Stimulated activated naive CD8-positive, alpha-beta T cell treated with anti-CD3 and anti-CD28 coated beads, Interleukin-15, Interleukin-2, amounts not matched to agents 100 ng/mL and 50 ng/mL, for 24 hours (primary cell): Measurements from ENCODE around the gene SLFN5.
A peak's percentile ranks its signal among the peaks of the same experiment; 100 is the strongest.
"Not testable (repeated sequence)": the region's sequence is repeated elsewhere in the genome, so short reads cannot be mapped to it uniquely, and the experiment has no call there.

Experiments used
- H3K27ac Mint-ChIP-seq: one replicate; pipeline ENCODE4 v1.8.0; 2021; ENCODE audit warnings: mild to moderate bottlenecking, mixed read lengths
- H3K27me3 Mint-ChIP-seq: one replicate; pipeline ENCODE4 v1.8.0; 2021; ENCODE audit warnings: mixed read lengths
- H3K36me3 Mint-ChIP-seq: one replicate; pipeline ENCODE4 v1.8.0; 2021; ENCODE audit warnings: low read depth, mixed read lengths
- H3K4me1 Mint-ChIP-seq: one replicate; pipeline ENCODE4 v1.8.0; 2021; ENCODE audit warnings: low read depth, mixed read lengths
- H3K4me3 Mint-ChIP-seq: one replicate; pipeline ENCODE4 v1.8.0; 2021; ENCODE audit warnings: mild to moderate bottlenecking, mixed read lengths
- H3K9me3 Mint-ChIP-seq: one replicate; pipeline ENCODE4 v1.8.0; 2021; ENCODE audit warnings: mixed read lengths

SLFN5 gene

GRCh38 chr17:35293151-35293847 lies 50.4 kb downstream of the SLFN5 start:
- H3K4me1 Mint-ChIP-seq, result peaks cover 20% of the 10 kb centered on the region
- no peak overlapping the region for H3K27ac Mint-ChIP-seq

DNA sequence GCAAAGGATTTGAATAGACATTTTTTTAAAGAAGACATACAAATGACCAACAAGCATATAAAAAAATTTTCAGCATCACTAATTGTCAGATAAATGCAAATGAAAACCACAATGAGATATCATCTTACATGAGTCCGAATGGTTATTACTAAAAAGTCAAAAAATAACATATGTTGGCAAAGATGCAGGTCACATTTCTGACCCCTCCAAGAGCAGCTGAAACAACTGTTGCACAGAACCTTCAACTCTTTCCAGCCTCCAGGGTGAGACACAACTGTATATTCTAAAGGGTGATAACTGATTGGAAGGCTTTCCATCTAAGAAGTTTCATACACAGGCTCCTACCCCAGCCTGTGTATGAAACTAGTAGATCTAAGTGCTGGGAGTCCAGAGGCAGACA lies 51.9 kb downstream of the SLFN5 start:
- peaks cover 5% of the 10 kb centered on the region for H3K36me3 Mint-ChIP-seq
- no peaks in the 10 kb centered on the region for H3K9me3 Mint-ChIP-seq
- H3K27ac Mint-ChIP-seq, result no peak overlapping the region
- H3K4me3 Mint-ChIP-seq, result no peak overlapping the region
- H3K4me1 Mint-ChIP-seq, result peaks cover 5% of the 10 kb centered on the region
- H3K27me3 Mint-ChIP-seq, result peaks cover 4% of the 10 kb centered on the region

More at GRCh38 chr17:35293151-35293847, 50.4 kb downstream of the SLFN5 start:
- Mint-ChIP-seq H3K4me3 (no peak overlapping the region), H3K27me3 (peaks cover 3% of the 10 kb centered on the region), H3K36me3 (peaks cover 5% of the 10 kb centered on the region), H3K9me3 (peaks cover 8% of the 10 kb centered on the region)

DNA sequence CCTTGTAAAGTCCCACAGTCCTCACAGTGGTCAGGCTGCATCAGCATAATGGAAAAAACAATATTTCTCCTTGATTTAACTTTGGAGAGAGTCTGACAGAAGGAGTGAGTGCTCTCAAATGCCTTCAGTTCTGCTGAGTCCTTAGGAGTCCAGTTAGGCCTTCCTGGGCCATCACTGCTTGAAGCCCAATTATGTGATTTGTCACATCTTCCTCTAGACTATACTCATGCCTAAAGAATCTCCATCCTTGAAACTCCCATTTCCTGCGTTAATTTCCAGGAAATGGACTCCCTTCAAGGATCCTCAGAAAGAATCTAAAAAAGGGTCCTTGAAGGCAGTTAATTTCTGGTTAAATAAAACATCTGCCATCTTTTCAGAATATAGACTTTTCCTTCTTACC lies 52.8 kb downstream of the SLFN5 start:
- peaks cover 5% of the 10 kb centered on the region for H3K36me3 Mint-ChIP-seq
- no peak overlapping the region for H3K27ac Mint-ChIP-seq
- peaks cover 4% of the 10 kb centered on the region for H3K27me3 Mint-ChIP-seq
- no peak overlapping the region for H3K4me3 Mint-ChIP-seq
- H3K4me1 Mint-ChIP-seq, result no peaks in the 10 kb centered on the region
- H3K9me3 Mint-ChIP-seq, result no peaks in the 10 kb centered on the region

GRCh38 chr17:35297666-35298065 lies 54.8 kb downstream of the SLFN5 start:
- no peaks in the 10 kb centered on the region for H3K4me1 Mint-ChIP-seq
- H3K36me3 Mint-ChIP-seq, result peaks cover 14% of the 10 kb centered on the region
- H3K9me3 Mint-ChIP-seq, result peaks cover 9% of the 10 kb centered on the region
- peaks cover 4% of the 10 kb centered on the region for H3K27me3 Mint-ChIP-seq
- no peak overlapping the region for H3K4me3 Mint-ChIP-seq
- H3K27ac Mint-ChIP-seq, result no peak overlapping the region

DNA sequence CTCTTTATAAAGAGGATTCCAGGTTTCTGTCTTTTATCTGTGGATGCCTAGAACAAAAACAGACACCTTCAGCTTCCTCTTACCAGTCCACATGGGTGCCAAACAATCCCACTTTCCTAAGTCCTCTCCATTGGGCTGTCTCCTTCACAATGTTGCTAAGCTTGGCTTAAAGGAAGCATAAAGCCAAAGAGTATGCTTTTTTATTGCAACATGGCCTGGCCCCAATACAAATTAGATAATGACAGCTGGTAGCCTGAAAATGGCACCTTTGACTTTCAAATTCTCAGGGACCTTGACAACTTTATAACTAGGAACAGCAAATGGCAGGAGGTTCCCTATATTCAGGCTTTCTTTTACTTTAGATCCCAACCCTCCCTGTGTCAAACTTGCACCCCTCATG lies 55.8 kb downstream of the SLFN5 start:
- no peaks in the 10 kb centered on the region for H3K4me1 Mint-ChIP-seq
- no peak overlapping the region for H3K27ac Mint-ChIP-seq
- H3K4me3 Mint-ChIP-seq, result no peak overlapping the region
- H3K36me3 Mint-ChIP-seq, result peaks cover 14% of the 10 kb centered on the region
- H3K27me3 Mint-ChIP-seq, result peaks cover 4% of the 10 kb centered on the region
- H3K9me3 Mint-ChIP-seq, result peaks cover 15% of the 10 kb centered on the region

DNA sequence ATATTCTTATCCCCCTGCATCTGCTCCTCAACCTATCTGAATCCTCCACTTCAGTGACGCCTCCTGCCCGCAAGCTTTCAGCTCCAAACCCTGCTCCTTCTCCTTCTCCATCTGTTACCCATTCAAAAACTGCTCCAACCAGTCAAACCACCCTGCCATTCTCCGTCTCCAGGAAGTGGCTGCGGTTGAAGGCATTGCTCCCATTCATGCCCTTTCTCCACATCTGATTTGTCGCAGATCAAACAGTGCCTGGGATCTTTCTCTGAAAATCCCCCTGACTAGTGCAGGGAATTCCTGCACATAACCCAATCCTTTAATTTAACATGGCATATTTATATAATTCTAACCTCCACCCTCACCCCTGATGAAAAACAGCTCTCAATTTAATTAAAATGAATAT lies 56.3 kb downstream of the SLFN5 start:
- Mint-ChIP-seq H3K27me3 (peaks cover 4% of the 10 kb centered on the region), H3K36me3 (peaks cover 14% of the 10 kb centered on the region), H3K9me3 (peaks cover 18% of the 10 kb centered on the region), H3K4me1 (no peaks in the 10 kb centered on the region), H3K4me3 (no peak overlapping the region), H3K27ac (no peak overlapping the region)

DNA sequence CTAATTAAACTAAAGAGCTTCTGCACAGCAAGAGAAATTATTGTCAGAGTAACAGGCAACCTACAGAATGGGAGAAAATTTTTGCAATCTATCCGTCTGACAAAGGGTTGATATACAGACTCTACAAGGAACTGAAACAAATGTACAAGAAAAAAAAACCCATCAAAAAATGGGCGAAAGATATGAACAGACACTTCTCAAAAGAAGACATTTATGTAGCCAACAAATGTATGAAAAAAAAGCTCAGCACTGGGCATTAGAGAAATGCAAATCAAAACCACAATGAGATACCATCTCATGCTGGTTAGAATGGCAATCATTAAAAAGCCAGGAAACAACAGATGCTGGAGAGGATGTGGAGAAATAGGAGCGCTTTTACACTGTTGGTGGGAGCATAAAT lies 66.5 kb downstream of the SLFN5 start:
- H3K27ac Mint-ChIP-seq, H3K4me3 Mint-ChIP-seq, H3K27me3 Mint-ChIP-seq, H3K9me3 Mint-ChIP-seq, H3K36me3 Mint-ChIP-seq: not testable (repeated sequence)
- peaks cover 21% of the 10 kb centered on the region for H3K4me1 Mint-ChIP-seq

DNA sequence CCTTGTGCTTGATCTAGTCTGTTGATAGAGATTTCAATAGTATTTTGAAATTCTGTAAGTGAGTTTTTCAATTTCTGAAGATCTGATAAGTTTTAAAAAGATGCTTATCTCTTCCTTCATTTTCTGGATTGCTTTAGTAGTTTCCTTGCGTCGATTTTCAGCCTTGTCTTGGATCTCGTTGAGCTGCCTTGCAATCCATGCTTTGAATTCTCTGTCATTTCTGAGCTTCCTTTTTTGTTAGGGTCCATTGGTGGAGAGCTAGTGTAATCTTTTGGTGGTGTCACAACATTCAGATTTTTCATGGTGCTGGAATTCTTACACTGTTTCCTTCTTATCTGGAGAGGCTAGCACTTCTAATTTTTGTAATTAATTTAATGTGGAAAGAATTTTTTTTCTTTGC lies 69.5 kb downstream of the SLFN5 start:
- Mint-ChIP-seq H3K4me3 (no peak overlapping the region), H3K27me3 (no peaks in the 10 kb centered on the region), H3K4me1 (peaks cover 29% of the 10 kb centered on the region), H3K36me3 (no peaks in the 10 kb centered on the region), H3K9me3 (peaks cover 6% of the 10 kb centered on the region), H3K27ac (peak overlapping the region; percentile 76)

GRCh38 chr17:35312790-35313711 lies 70.2 kb downstream of the SLFN5 start:
- Mint-ChIP-seq H3K4me1 (peaks cover 34% of the 10 kb centered on the region), H3K27ac (peak overlapping the region; percentile 76), H3K27me3 (no peaks in the 10 kb centered on the region), H3K4me3 (peak overlapping the region; percentile 85), H3K9me3 (peaks cover 6% of the 10 kb centered on the region), H3K36me3 (no peaks in the 10 kb centered on the region)

- Mint-ChIP-seq H3K4me3 (peak overlapping the region; percentile 85), H3K4me1 (peaks cover 39% of the 10 kb centered on the region), H3K27ac (peak overlapping the region; percentile 76), H3K9me3 (peaks cover 6% of the 10 kb centered on the region), H3K36me3 (no peaks in the 10 kb centered on the region), H3K27me3 (no peaks in the 10 kb centered on the region)
Observed at GRCh38 chr17:35313875-35314409, 71.1 kb downstream of the SLFN5 start.

DNA sequence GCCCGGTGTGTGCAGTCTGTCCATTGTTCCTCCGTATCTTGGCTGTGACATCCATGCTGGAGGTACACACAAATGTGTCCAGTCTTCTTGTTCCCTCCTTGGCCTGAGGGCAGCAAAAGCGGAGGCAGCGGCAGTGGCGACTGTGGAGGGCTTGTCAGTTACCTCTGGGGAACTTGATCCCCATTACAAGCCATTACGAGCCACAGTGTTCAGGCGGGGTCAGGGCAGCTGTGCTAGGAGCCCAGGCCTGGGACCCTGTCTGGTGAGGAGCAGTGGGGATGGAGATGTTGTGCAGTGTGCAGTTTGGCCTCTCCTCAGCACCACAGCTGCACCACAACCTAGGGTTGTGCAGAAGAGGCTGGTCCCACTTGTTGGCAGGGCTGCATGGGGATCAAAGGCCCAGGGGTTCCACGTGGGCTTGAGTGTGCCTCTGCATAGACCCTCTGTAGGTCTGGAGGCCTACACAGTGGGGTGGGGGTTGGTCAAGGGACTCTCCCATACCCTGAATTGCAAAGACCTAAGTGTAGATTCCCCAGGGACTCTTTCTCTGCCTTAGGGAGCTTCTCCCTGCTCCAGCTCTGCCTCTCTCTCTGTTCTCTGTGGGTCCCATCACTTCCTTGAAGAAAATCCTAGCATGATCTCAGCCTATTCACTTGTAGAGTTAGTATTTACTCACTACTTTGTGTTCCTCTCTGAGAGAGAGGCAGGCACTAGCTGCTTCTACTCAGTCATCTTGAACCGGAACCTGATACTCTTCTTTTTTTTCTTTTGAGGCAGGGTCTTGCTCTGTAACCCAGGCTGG lies 71.7 kb downstream of the SLFN5 start:
- H3K27me3 Mint-ChIP-seq, result no peaks in the 10 kb centered on the region
- H3K4me1 Mint-ChIP-seq, result peaks cover 39% of the 10 kb centered on the region
- peaks cover 5% of the 10 kb centered on the region for H3K36me3 Mint-ChIP-seq
- no peak overlapping the region for H3K27ac Mint-ChIP-seq
- H3K4me3 Mint-ChIP-seq, result peak overlapping the region; percentile 85
- H3K9me3 Mint-ChIP-seq, result no peaks in the 10 kb centered on the region

- H3K4me3 Mint-ChIP-seq, result peak overlapping the region; percentile 23
- no peak overlapping the region for H3K27ac Mint-ChIP-seq
Observed at GRCh38 chr17:35315283-35315682, 72.4 kb downstream of the SLFN5 start.

GRCh38 chr17:35315971-35316370 lies 73.1 kb downstream of the SLFN5 start:
- H3K4me1 Mint-ChIP-seq, result peaks cover 39% of the 10 kb centered on the region
- no peaks in the 10 kb centered on the region for H3K9me3 Mint-ChIP-seq
- no peak overlapping the region for H3K4me3 Mint-ChIP-seq
- peaks cover 6% of the 10 kb centered on the region for H3K36me3 Mint-ChIP-seq
- no peak overlapping the region for H3K27ac Mint-ChIP-seq
- no peaks in the 10 kb centered on the region for H3K27me3 Mint-ChIP-seq

More at GRCh38 chr17:35315283-35315682, 72.4 kb downstream of the SLFN5 start:
- peaks cover 6% of the 10 kb centered on the region for H3K36me3 Mint-ChIP-seq
- H3K9me3 Mint-ChIP-seq, result no peaks in the 10 kb centered on the region
- H3K27me3 Mint-ChIP-seq, result no peaks in the 10 kb centered on the region
- H3K4me1 Mint-ChIP-seq, result peaks cover 39% of the 10 kb centered on the region

- no peaks in the 10 kb centered on the region for H3K27me3 Mint-ChIP-seq
- no peak overlapping the region for H3K27ac Mint-ChIP-seq
- H3K4me1 Mint-ChIP-seq, result peaks cover 8% of the 10 kb centered on the region
- H3K36me3 Mint-ChIP-seq, result peaks cover 48% of the 10 kb centered on the region
- H3K4me3 Mint-ChIP-seq, result no peak overlapping the region
- peaks cover 14% of the 10 kb centered on the region for H3K9me3 Mint-ChIP-seq
Observed at GRCh38 chr17:35322749-35323148, 79.9 kb downstream of the SLFN5 start.
